Mesendoderm (in vitro differentiated cells): ENCODE results near the gene NR2E1.

Source experiments
- DNase-seq: peaks from one replicate; pipeline ENCODE4 v3.0.0; 2013
- H2AK5ac ChIP-seq: 2 replicates; pipeline ENCODE4 v1.6.1; 2013; ENCODE audit warnings: low read length, inconsistent platforms
- H2BK120ac ChIP-seq: 2 replicates; pipeline ENCODE4 v1.6.1; 2013; ENCODE audit warnings: low read depth, mild to moderate bottlenecking, low read length, moderate library complexity, mixed read lengths
- H2BK15ac ChIP-seq: replicated peaks from 2 replicates; pipeline ENCODE4 v1.6.1; 2013; ENCODE audit warnings: low read depth, mild to moderate bottlenecking, moderate library complexity
- H2BK5ac ChIP-seq: 2 replicates; pipeline ENCODE4 v1.6.1; 2013; ENCODE audit warnings: low read length, inconsistent platforms
- H3K18ac ChIP-seq: 2 replicates; pipeline ENCODE4 v1.6.1; 2013; ENCODE audit warnings: mild to moderate bottlenecking, low read length, mixed read lengths
- H3K23ac ChIP-seq: one replicate; pipeline ENCODE4 v1.6.1; 2013; ENCODE audit warnings: low read length
- H3K27ac ChIP-seq: 2 replicates; pipeline ENCODE4 v1.5.1; 2013; ENCODE audit warnings: low read depth, mild to moderate bottlenecking, inconsistent platforms, low read length, moderate library complexity
- H3K27me3 ChIP-seq: 2 replicates; pipeline ENCODE4 v1.6.1; 2013; ENCODE audit warnings: low read length, control low read depth, mild to moderate bottlenecking, inconsistent platforms; ENCODE audit not compliant: insufficient read depth, poor library complexity
- H3K36me3 ChIP-seq: 2 replicates; pipeline ENCODE4 v1.6.1; 2013; ENCODE audit warnings: low read length, inconsistent platforms; ENCODE audit not compliant: control insufficient read depth, insufficient read depth
- H3K4ac ChIP-seq: one replicate; pipeline ENCODE4 v1.6.1; 2013; ENCODE audit warnings: low read depth, mild to moderate bottlenecking, low read length, moderate library complexity
- H3K4me1 ChIP-seq: 2 replicates; pipeline ENCODE4 v1.6.1; 2013; ENCODE audit warnings: low read depth, low read length, inconsistent platforms; ENCODE audit not compliant: control insufficient read depth
- H3K4me2 ChIP-seq: 2 replicates; pipeline ENCODE4 v1.6.1; 2013; ENCODE audit warnings: low read length
- H3K4me3 ChIP-seq: 2 replicates; pipeline ENCODE4 v1.5.1; 2013; ENCODE audit warnings: mild to moderate bottlenecking, low read length
- H3K56ac ChIP-seq: one replicate; pipeline ENCODE4 v1.6.1; 2013; ENCODE audit warnings: low read length
- H3K79me1 ChIP-seq: 2 replicates; pipeline ENCODE4 v1.6.1; 2013; ENCODE audit warnings: low read length, inconsistent platforms
- H3K79me2 ChIP-seq: 2 replicates; pipeline ENCODE4 v1.6.1; 2013; ENCODE audit warnings: mild to moderate bottlenecking, low read length; ENCODE audit not compliant: control insufficient read depth, insufficient read depth
- H3K9ac ChIP-seq: 2 replicates; pipeline ENCODE4 v1.6.1; 2013; ENCODE audit warnings: low read length, inconsistent platforms
- H4K5ac ChIP-seq: one replicate; pipeline ENCODE4 v1.6.1; 2013; ENCODE audit warnings: low read length
- H4K8ac ChIP-seq: one replicate; pipeline ENCODE4 v1.6.1; 2013; ENCODE audit warnings: low read depth, mild to moderate bottlenecking, control low read depth, low read length, moderate library complexity
- WGBS: extraction: QIAGEN DNeasy Blood & Tissue Kit; methylation state at CpG from one replicate; pipeline ENCODE4 v1.1.7; 2013; ENCODE audit warnings: low lambda C conversion rate, missing lambda C conversion rate; ENCODE audit not compliant: insufficient coverage; ENCODE audit errors: extremely low coverage; 5-methylcytosine and 5-hydroxymethylcytosine counted together

NR2E1 gene

GRCh38 chr6:108171918-108172516, 6.2 kb downstream of the NR2E1 start:
- Histone ChIP-seq H4K5ac (no peak overlapping the region), H2BK120ac (no peak overlapping the region), H3K56ac (no peak overlapping the region), H3K9ac (no peak overlapping the region), H3K18ac (no peak overlapping the region), H2AK5ac (no peak overlapping the region), H3K4ac (no peak overlapping the region), H3K79me2 (no peaks in the 10 kb centered on the region), H2BK5ac (no peak overlapping the region), H3K27me3 (peaks cover 82% of the 10 kb centered on the region), H2BK15ac (no peak overlapping the region), H3K4me3 (no peak overlapping the region), H3K79me1 (no peaks in the 10 kb centered on the region), H3K4me2 (no peak overlapping the region), H3K23ac (no peak overlapping the region), H3K27ac (no peak overlapping the region), H3K36me3 (no peaks in the 10 kb centered on the region), H3K4me1 (no peaks in the 10 kb centered on the region), H4K8ac (no peak overlapping the region)
- no CpG with 5 or more reads among the region's 3 CpGs for WGBS
- no peak for DNase-seq

GRCh38 chr6:108174371-108175175, 8.8 kb downstream of the NR2E1 start:
- H3K4ac ChIP-seq: no peak overlapping the region
- peak; percentile 89 for DNase-seq
- no peaks in the 10 kb centered on the region for H3K79me2 ChIP-seq
- no peak overlapping the region for H4K8ac ChIP-seq
- H2AK5ac ChIP-seq: no peak overlapping the region
- H2BK15ac ChIP-seq: no peak overlapping the region
- H2BK5ac ChIP-seq: no peak overlapping the region
- H3K27me3 ChIP-seq: peaks cover 77% of the 10 kb centered on the region
- H3K79me1 ChIP-seq: no peaks in the 10 kb centered on the region
- H4K5ac ChIP-seq: no peak overlapping the region
- no peak overlapping the region for H3K56ac ChIP-seq
- no peak overlapping the region for H2BK120ac ChIP-seq
- H3K18ac ChIP-seq: no peak overlapping the region
- H3K23ac ChIP-seq: no peak overlapping the region
- H3K4me1 ChIP-seq: no peaks in the 10 kb centered on the region
- no peak overlapping the region for H3K27ac ChIP-seq
- H3K4me3 ChIP-seq: no peak overlapping the region
- no peaks in the 10 kb centered on the region for H3K36me3 ChIP-seq
- WGBS: no CpG with 5 or more reads among the region's 43 CpGs
- no peak overlapping the region for H3K4me2 ChIP-seq
- no peak overlapping the region for H3K9ac ChIP-seq

- no CpG with 5 or more reads among the region's 22 CpGs for WGBS
Observed at GRCh38 chr6:108175176-108175591, 9.4 kb downstream of the NR2E1 start.

GRCh38 chr6:108175592-108176279, 9.9 kb downstream of the NR2E1 start:
- Histone ChIP-seq H3K4me1 (no peaks in the 10 kb centered on the region), H3K27me3 (peaks cover 65% of the 10 kb centered on the region), H3K79me2 (no peaks in the 10 kb centered on the region), H3K36me3 (no peaks in the 10 kb centered on the region), H3K4ac (no peak overlapping the region), H3K9ac (no peak overlapping the region), H3K56ac (no peak overlapping the region), H3K79me1 (no peaks in the 10 kb centered on the region), H2AK5ac (no peak overlapping the region), H3K4me3 (no peak overlapping the region), H3K27ac (no peak overlapping the region), H3K18ac (no peak overlapping the region), H2BK15ac (no peak overlapping the region), H2BK120ac (no peak overlapping the region), H3K23ac (no peak overlapping the region), H4K8ac (no peak overlapping the region), H2BK5ac (no peak overlapping the region), H4K5ac (no peak overlapping the region), H3K4me2 (peak overlapping the region; percentile 57)
- no peak for DNase-seq
- WGBS: no CpG with 5 or more reads among the region's 38 CpGs

More at GRCh38 chr6:108175176-108175591, 9.4 kb downstream of the NR2E1 start:
- H3K23ac ChIP-seq: no peak overlapping the region
- no peak overlapping the region for H4K5ac ChIP-seq
- H3K18ac ChIP-seq: no peak overlapping the region
- H3K9ac ChIP-seq: no peak overlapping the region
- H3K4me3 ChIP-seq: no peak overlapping the region
- H2BK5ac ChIP-seq: no peak overlapping the region
- H3K36me3 ChIP-seq: no peaks in the 10 kb centered on the region
- no peak for DNase-seq
- H3K79me1 ChIP-seq: no peaks in the 10 kb centered on the region
- no peak overlapping the region for H3K4me2 ChIP-seq
- H2BK120ac ChIP-seq: no peak overlapping the region
- H2BK15ac ChIP-seq: no peak overlapping the region
- H3K56ac ChIP-seq: no peak overlapping the region
- H3K27me3 ChIP-seq: peaks cover 71% of the 10 kb centered on the region
- no peak overlapping the region for H3K27ac ChIP-seq
- no peak overlapping the region for H3K4ac ChIP-seq
- H2AK5ac ChIP-seq: no peak overlapping the region
- H4K8ac ChIP-seq: no peak overlapping the region
- H3K4me1 ChIP-seq: no peaks in the 10 kb centered on the region
- no peaks in the 10 kb centered on the region for H3K79me2 ChIP-seq

- Histone ChIP-seq H2BK15ac (no peak overlapping the region), H3K79me1 (no peaks in the 10 kb centered on the region), H3K9ac (no peak overlapping the region), H3K18ac (no peak overlapping the region), H3K4me1 (no peaks in the 10 kb centered on the region), H3K27me3 (peaks cover 58% of the 10 kb centered on the region), H3K4me2 (peak overlapping the region; percentile 57), H3K36me3 (no peaks in the 10 kb centered on the region), H3K23ac (no peak overlapping the region), H3K4ac (no peak overlapping the region), H2BK5ac (no peak overlapping the region), H3K27ac (no peak overlapping the region), H4K5ac (no peak overlapping the region), H3K4me3 (no peak overlapping the region), H2AK5ac (no peak overlapping the region), H3K56ac (no peak overlapping the region), H2BK120ac (no peak overlapping the region), H4K8ac (no peak overlapping the region), H3K79me2 (no peaks in the 10 kb centered on the region)
- no CpG with 5 or more reads among the region's 46 CpGs for WGBS
- DNase-seq: no peak
Observed at GRCh38 chr6:108176281-108177089, 10.7 kb downstream of the NR2E1 start.
